ENCODE data around the gene FTCD.

DNA sequence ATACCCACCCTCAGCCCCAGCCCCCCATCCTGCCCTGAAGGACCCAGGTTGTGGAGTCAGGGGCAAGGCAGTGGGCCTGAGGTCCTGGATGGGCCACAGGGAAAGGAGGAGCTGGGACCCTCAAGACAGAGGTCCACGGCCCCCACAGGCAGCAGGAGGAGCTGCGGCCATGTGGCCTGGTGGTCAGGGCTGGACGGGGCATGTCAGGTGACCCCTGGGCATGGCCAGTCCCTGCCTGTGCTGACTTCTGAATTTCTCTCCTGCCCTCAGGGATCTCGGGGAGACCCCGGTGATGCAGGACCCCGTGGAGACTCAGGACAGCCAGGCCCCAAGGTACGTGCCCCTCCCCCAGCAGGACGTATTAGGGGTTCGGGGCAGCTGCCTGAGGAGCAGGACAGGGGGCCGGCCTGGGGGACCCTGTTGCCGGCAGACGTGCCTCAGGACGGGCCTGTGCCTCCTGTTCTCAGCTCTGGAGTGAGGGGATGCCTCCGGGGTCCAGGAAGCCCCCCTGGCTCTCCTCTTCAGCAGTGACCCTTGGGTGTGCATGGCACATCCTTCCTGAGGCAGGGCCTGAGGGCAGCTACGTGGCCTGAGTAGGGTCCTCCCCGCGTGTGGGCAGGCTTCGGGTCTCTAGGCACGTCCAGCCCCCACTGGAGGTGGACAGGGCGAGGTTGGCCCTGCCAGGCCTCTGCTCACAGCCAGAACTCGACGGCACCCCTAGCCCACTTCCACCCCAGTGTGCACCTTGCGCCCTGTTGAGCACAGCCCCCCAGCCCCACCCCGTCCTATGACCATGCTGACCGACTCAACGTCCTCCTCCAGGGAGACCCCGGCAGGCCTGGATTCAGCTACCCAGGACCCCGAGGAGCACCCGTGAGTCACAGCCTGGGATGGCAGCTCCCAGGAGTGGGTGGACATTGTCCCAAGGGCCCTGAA, 33.8 kb downstream of the FTCD start:
- no peak for TF ChIP-seq NFYB (IDR thresholded peaks at IDR 0.05; ENCODE audit: extremely low read depth, insufficient read length)
- TF ChIP-seq, protein P1, sequence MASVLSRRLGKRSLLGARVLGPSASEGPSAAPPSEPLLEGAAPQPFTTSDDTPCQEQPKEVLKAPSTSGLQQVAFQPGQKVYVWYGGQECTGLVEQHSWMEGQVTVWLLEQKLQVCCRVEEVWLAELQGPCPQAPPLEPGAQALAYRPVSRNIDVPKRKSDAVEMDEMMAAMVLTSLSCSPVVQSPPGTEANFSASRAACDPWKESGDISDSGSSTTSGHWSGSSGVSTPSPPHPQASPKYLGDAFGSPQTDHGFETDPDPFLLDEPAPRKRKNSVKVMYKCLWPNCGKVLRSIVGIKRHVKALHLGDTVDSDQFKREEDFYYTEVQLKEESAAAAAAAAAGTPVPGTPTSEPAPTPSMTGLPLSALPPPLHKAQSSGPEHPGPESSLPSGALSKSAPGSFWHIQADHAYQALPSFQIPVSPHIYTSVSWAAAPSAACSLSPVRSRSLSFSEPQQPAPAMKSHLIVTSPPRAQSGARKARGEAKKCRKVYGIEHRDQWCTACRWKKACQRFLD (CRISPR knock-in tag; IDR thresholded peaks at IDR 0.05), result no peak
